Gastroesophageal sphincter (tissue), 4 donors: ENCODE results near the gene CTNNA2. TPM values are rescaled to one million over a fixed set of nuclear protein-coding genes. Genes with fewer than 3 reads are reported as not detected.

Experiments used
- ATAC-seq: fragments of 150-250 bp; one replicate; pipeline ENCODE4 v1.9.1; 2016; ENCODE audit warnings: mild to moderate bottlenecking, moderate library complexity
- H3K27ac ChIP-seq, 4 donors: fragments of 200-600 bp; sonication (generic) in 3 of 4; 1 replicate in 3 of 4; 2 replicates in 1 of 4; pipeline ENCODE4 v1.5.1; 2016 to 2019
- H3K27me3 ChIP-seq: fragments of 200-600 bp; sonication (generic); one replicate; pipeline ENCODE4 v1.5.1; 2019
- H3K36me3 ChIP-seq, 2 donors: fragments of 200-600 bp; sonication (generic); one replicate each; pipeline ENCODE4 v1.5.1; 2019; ENCODE audit warnings: control low read depth in 1 of 2
- H3K4me1 ChIP-seq, 3 donors: fragments of 200-600 bp; sonication (generic); 1 replicate in 2 of 3; 2 replicates in 1 of 3; pipeline ENCODE4 v1.5.1; 2016 to 2019; ENCODE audit warnings: control low read depth in 2 of 3
- H3K4me3 ChIP-seq, 2 donors: fragments of 200-600 bp; sonication (generic); one replicate each; pipeline ENCODE4 v1.5.1; 2019; ENCODE audit warnings: mild to moderate bottlenecking in 1 of 2, moderate library complexity in 1 of 2
- H3K9me3 ChIP-seq, 3 donors: fragments of 200-600 bp; sonication (generic); one replicate each; pipeline ENCODE4 v1.5.1; 2017 to 2019; ENCODE audit warnings: control low read depth in 2 of 3
- EP300 ChIP-seq: sonication (generic); formaldehyde crosslinking; IDR thresholded peaks from one replicate; pipeline ENCODE4 v1.6.1; 2017; ENCODE audit warnings: antibody characterized with exemption, mild to moderate bottlenecking
- POLR2A ChIP-seq, 2 donors: fragments of 450-650 bp; IDR thresholded peaks; one replicate each; pipeline ENCODE4 v1.6.1; 2017; ENCODE audit warnings: antibody characterized with exemption in 2 of 2, mild to moderate bottlenecking in 2 of 2, moderate library complexity in 1 of 2
- POLR2AphosphoS5 ChIP-seq: sonication (generic); formaldehyde crosslinking; IDR thresholded peaks from one replicate; pipeline ENCODE4 v1.6.1; 2017; ENCODE audit warnings: antibody characterized with exemption
- WGBS, 2 donors: methylation state at CpG; one replicate each; pipeline ENCODE4 v1.1.5; 2018; ENCODE audit warnings: low coverage in 1 of 2; 5-methylcytosine and 5-hydroxymethylcytosine counted together
- total RNA-seq, 4 donors: library from RNA; depleted of rRNA; stranded (reverse); fragments of >200 nt; gene quantifications; one replicate each; pipeline ENCODE4 v1.1.0, GENCODE V29; 2016
- TF ChIP-seq, protein P1 (sequence below), 4 experiments: fragments of 200-600 bp in 2 of 4; fragments of 450-650 bp in 2 of 4; sonication (generic) in 1 of 4; IDR thresholded peaks; one replicate each; pipeline ENCODE4 v1.5.1; 2017 to 2019; ENCODE audit warnings: antibody characterized with exemption in 4 of 4, mild to moderate bottlenecking in 2 of 4, moderate library complexity in 2 of 4

The CTNNA2 gene
- total RNA-seq, 4 donors from 2014 or later = 0.15 to 4.2 (median 0.68) TPM

DNA sequence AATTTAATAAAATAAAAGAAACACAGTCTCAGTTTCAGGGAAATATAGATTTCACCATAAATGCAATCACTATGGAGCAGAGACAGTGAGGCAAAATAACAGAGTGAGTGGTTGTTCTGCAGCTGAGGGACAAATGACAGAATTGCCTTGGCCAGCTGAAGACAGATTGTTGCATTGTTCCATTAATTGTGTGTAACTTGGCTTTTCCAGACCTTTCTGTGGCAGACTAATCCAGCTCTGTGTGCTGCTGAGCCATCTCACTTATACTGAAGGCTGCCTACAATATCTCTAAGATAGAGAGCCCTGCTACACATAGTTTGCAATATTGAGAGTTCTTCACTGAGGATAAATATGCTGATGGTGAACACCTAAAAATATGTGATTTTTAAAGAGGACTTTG is 780.2 kb downstream of the CTNNA2 start:
- ATAC-seq = no peak
- Histone ChIP-seq H3K27me3 (no peaks in the 10 kb centered on the region), H3K9me3 (no peaks in the 10 kb centered on the region), H3K36me3 (no peaks in the 10 kb centered on the region), H3K27ac (no peak overlapping the region), H3K4me3 (no peak overlapping the region), H3K4me1 (peaks cover 0 to 22% (median 0%) of the 10 kb centered on the region in 3 donors)
- TF ChIP-seq, protein P1, sequence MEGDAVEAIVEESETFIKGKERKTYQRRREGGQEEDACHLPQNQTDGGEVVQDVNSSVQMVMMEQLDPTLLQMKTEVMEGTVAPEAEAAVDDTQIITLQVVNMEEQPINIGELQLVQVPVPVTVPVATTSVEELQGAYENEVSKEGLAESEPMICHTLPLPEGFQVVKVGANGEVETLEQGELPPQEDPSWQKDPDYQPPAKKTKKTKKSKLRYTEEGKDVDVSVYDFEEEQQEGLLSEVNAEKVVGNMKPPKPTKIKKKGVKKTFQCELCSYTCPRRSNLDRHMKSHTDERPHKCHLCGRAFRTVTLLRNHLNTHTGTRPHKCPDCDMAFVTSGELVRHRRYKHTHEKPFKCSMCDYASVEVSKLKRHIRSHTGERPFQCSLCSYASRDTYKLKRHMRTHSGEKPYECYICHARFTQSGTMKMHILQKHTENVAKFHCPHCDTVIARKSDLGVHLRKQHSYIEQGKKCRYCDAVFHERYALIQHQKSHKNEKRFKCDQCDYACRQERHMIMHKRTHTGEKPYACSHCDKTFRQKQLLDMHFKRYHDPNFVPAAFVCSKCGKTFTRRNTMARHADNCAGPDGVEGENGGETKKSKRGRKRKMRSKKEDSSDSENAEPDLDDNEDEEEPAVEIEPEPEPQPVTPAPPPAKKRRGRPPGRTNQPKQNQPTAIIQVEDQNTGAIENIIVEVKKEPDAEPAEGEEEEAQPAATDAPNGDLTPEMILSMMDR (IDR thresholded peaks at IDR 0.05) = no peak
- no peak for TF ChIP-seq EP300
- TF ChIP-seq POLR2A (IDR thresholded peaks at IDR 0.05) = no peak
- TF ChIP-seq POLR2AphosphoS5 = no peak

DNA sequence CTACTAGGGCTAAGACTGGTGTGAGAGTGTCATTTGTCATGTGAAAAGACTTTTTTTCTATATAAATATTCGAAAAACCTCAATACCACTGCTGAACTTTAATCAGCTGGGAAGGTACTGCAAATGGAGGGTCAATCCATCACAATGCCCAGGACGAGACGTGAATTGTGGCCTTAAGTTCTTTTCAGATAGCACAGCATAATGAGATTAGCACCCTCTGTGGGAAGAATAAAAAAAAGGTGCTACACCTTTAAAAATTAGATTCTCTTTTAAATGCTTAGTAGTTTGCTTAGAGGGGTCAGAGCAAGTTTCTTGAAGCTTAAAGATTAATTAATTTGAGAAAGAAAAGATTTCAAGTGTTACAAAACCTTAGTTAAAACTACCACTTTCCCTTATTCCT is 786.1 kb downstream of the CTNNA2 start:
- no peak overlapping the region for H3K4me3 ChIP-seq
- H3K27me3 ChIP-seq = peaks cover 21% of the 10 kb centered on the region
- no peaks in the 10 kb centered on the region for H3K36me3 ChIP-seq
- no peak overlapping the region for H3K27ac ChIP-seq
- TF ChIP-seq, protein P1 (IDR thresholded peaks at IDR 0.05) = no peak
- TF ChIP-seq POLR2A (IDR thresholded peaks at IDR 0.05) = no peak
- TF ChIP-seq POLR2AphosphoS5 = no peak
- TF ChIP-seq EP300 = no peak
- 67 to 76% methylated on average over 2 to 3 of the region's 3 CpGs for WGBS, 2 donors
- peaks cover 0 to 17% (median 4%) of the 10 kb centered on the region in 3 donors for H3K4me1 ChIP-seq
- ATAC-seq = no peak
- no peaks in the 10 kb centered on the region for H3K9me3 ChIP-seq

DNA sequence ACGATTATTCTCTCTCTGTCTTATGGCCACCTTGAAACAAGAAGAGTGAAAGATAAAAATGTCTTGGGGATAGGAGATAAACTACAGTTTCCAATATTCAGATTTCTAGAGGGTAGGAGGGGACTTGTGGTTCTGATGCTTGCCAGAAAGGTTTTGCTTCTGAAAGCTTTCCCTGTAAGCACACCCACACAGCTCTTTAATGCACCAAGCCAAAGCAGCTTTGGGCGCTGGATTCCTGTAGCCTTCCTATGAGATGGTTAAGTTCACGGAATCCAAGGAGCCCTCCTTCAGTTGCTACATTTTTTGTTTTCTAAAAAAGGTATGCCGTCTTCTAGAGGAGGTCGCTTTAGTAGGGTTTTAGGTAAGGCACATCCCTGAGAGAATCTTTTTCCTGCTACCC is 786.8 kb downstream of the CTNNA2 start:
- Histone ChIP-seq H3K36me3 (no peaks in the 10 kb centered on the region), H3K4me1 (peaks cover 0 to 24% (median 4%) of the 10 kb centered on the region in 3 donors), H3K27me3 (peaks cover 28% of the 10 kb centered on the region), H3K27ac (no peak overlapping the region), H3K9me3 (no peaks in the 10 kb centered on the region), H3K4me3 (no peak overlapping the region)
- WGBS, 2 donors = 74 to 78% methylated on average over 3 to 5 of the region's 5 CpGs
- ATAC-seq = no peak
- TF ChIP-seq POLR2A (IDR thresholded peaks at IDR 0.05) (no peak), POLR2AphosphoS5 (no peak), EP300 (no peak)
- TF ChIP-seq, protein P1 (IDR thresholded peaks at IDR 0.05) = no peak

DNA sequence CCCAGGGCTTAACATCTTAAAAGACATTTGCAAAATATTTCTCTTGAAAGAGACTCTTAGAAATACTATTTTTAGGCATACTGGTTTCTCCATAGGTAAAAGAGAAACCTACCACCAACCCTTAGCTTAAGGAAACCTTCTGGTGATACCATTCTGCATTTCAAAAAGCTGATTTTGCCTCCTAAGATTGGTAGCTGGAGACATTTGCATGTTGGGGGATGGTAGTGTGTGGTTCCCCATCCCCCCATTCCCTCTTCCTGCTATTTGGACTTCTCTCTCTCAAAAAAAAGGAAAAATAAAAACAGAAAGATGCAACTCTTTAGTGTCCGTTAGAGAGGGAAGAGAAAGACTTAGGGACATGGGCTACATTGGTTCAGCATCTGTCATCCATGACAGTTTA is 787.5 kb downstream of the CTNNA2 start:
- no peaks in the 10 kb centered on the region for H3K9me3 ChIP-seq
- H3K4me1 ChIP-seq = peaks cover 0 to 29% (median 4%) of the 10 kb centered on the region in 3 donors
- H3K27me3 ChIP-seq = peaks cover 35% of the 10 kb centered on the region
- H3K27ac ChIP-seq = no peak overlapping the region
- 43 to 67% methylated on average over 1 of the region's 1 CpG for WGBS, 2 donors
- no peak for ATAC-seq
- H3K4me3 ChIP-seq = no peak overlapping the region
- no peaks in the 10 kb centered on the region for H3K36me3 ChIP-seq
- TF ChIP-seq POLR2AphosphoS5 (no peak), POLR2A (IDR thresholded peaks at IDR 0.05) (no peak), EP300 (no peak)
- TF ChIP-seq, protein P1 (IDR thresholded peaks at IDR 0.05) = no peak

DNA sequence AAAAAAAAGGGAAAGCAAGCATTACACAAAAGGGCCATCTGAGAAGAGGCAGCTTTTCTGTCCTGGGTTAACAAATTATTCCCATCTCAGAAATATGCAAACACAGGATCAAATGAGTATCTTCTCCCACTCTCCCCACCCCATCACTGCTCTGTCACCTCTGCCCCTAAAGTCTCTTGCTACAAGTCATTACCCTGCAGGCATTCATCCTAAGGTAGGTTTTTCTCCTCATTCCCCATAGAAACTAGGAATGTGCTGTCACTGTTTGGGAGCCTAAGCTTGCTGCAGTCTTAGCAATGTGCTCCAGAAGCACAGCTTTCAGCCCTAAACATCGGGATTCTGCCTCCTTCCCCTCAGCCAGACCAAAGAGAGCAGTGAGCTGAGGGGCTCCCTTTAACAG is 788.1 kb downstream of the CTNNA2 start:
- H3K36me3 ChIP-seq = no peaks in the 10 kb centered on the region
- no peaks in the 10 kb centered on the region for H3K9me3 ChIP-seq
- no peak overlapping the region for H3K27ac ChIP-seq
- H3K4me3 ChIP-seq = peak overlapping the region in 1 of 2 donors; percentile 12
- 0 to 40% methylated on average over 1 of the region's 1 CpG for WGBS, 2 donors
- no peak for TF ChIP-seq POLR2A (IDR thresholded peaks at IDR 0.05)
- TF ChIP-seq, protein P1 (IDR thresholded peaks at IDR 0.05) = no peak
- TF ChIP-seq EP300 = no peak
- TF ChIP-seq POLR2AphosphoS5 = no peak
- ATAC-seq = no peak
- H3K4me1 ChIP-seq = peaks cover 0 to 29% (median 4%) of the 10 kb centered on the region in 3 donors
- peaks cover 41% of the 10 kb centered on the region for H3K27me3 ChIP-seq
